HG02852 (cell line): Measurements from ENCODE around the gene CTSL.
"Not testable (repeated sequence)": the region's sequence is repeated elsewhere in the genome, so short reads cannot be mapped to it uniquely, and the experiment has no call there.

Experiments
- ATAC-seq: cut with Tn5 transposase; IDR thresholded peaks from one replicate; pipeline ENCODE4 v1.9.1; 2021; ENCODE audit warnings: mild to moderate bottlenecking, moderate library complexity; ENCODE audit not compliant: unreplicated experiment

CTSL gene

GRCh38 chr9:87718852-87719612, 6.9 kb upstream of the CTSL start:
- no peak for ATAC-seq

GRCh38 chr9:87720173-87720572, 5.7 kb upstream of the CTSL start:
- no peak for ATAC-seq

GRCh38 chr9:87722393-87723088, 3.4 kb upstream of the CTSL start:
- ATAC-seq, result no peak

- no peak for ATAC-seq
Measured at GRCh38 chr9:87725356-87725899, 491 bp upstream of the CTSL start.

GRCh38 chr9:87729246-87729645, 3.3 kb downstream of the CTSL start:
- ATAC-seq, result no peak

- ATAC-seq, result no peak
Measured at GRCh38 chr9:87731321-87731720, 5.4 kb downstream of the CTSL start.

GRCh38 chr9:87732344-87732743, 6.4 kb downstream of the CTSL start:
- ATAC-seq, result no peak

- no peak for ATAC-seq
Measured at GRCh38 chr9:87732756-87733155, 6.8 kb downstream of the CTSL start.

- ATAC-seq, result no peak
Measured at GRCh38 chr9:87733273-87734052, 7.5 kb downstream of the CTSL start.

GRCh38 chr9:87734106-87734505, 8.2 kb downstream of the CTSL start:
- ATAC-seq, result no peak

GRCh38 chr9:87739546-87739945, 13.6 kb downstream of the CTSL start:
- ATAC-seq, result no peak

GRCh38 chr9:87740209-87740608, 14.3 kb downstream of the CTSL start:
- no peak for ATAC-seq

- no peak for ATAC-seq
Measured at GRCh38 chr9:87741326-87741725, 15.4 kb downstream of the CTSL start.

- no peak for ATAC-seq
Measured at GRCh38 chr9:87741891-87742290, 16.0 kb downstream of the CTSL start.

- no peak for ATAC-seq
Measured at GRCh38 chr9:87742813-87743428, 17.0 kb downstream of the CTSL start.

GRCh38 chr9:87744247-87744646, 18.3 kb downstream of the CTSL start:
- ATAC-seq, result not testable (repeated sequence)

GRCh38 chr9:87746186-87746585, 20.3 kb downstream of the CTSL start:
- ATAC-seq, result no peak

GRCh38 chr9:87748881-87749280, 23.0 kb downstream of the CTSL start:
- no peak for ATAC-seq

- ATAC-seq, result no peak
Measured at GRCh38 chr9:87749335-87750035, 23.6 kb downstream of the CTSL start.

- no peak for ATAC-seq
Measured at GRCh38 chr9:87750726-87751125, 24.8 kb downstream of the CTSL start.
